ENCODE data around the gene SLX4IP.

Gene SLX4IP

GRCh38 chr20:10651227-10651990 lies 216.3 kb downstream of the SLX4IP start:
- no peak for DNase-seq (ENCODE audit: low read depth)

- DNase-seq (ENCODE audit: low read depth) = no peak
Observed at GRCh38 chr20:10652185-10652584, 217.1 kb downstream of the SLX4IP start.

GRCh38 chr20:10652660-10653261 lies 217.7 kb downstream of the SLX4IP start:
- DNase-seq (ENCODE audit: low read depth) = no peak

DNA sequence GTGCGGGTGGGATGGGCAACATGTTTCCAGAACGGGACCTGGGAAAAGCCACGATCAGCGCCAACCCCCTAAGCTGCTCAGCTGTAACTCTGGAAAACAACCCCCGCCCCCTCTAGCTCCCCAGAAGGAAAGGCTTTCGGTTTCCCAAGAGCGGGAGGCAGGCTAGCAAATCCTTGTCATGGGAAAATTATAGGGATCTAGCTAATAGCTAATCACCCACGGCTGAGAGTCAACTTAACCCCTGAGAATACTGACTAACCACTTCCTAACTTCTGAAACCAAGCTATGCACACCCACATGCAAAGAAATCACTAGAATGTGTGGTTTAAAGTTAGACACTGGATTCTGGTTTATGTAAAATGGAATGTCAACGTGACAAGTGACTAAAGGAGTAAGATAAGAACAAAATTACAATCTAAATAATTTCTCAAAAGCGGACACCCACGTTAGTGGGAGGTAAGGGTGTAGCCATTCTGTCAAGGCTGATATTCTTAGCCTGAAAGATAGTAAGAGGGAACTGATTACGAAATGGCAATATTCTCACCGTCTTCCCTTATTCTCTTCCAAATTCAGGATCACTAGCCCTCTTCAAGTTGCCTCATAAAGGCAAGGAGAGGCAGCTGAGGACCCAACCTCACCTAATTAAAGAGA lies 218.6 kb downstream of the SLX4IP start:
- no peak for DNase-seq (ENCODE audit: low read depth)

GRCh38 chr20:10654250-10654610 lies 219.1 kb downstream of the SLX4IP start:
- no peak for DNase-seq (ENCODE audit: low read depth)

DNA sequence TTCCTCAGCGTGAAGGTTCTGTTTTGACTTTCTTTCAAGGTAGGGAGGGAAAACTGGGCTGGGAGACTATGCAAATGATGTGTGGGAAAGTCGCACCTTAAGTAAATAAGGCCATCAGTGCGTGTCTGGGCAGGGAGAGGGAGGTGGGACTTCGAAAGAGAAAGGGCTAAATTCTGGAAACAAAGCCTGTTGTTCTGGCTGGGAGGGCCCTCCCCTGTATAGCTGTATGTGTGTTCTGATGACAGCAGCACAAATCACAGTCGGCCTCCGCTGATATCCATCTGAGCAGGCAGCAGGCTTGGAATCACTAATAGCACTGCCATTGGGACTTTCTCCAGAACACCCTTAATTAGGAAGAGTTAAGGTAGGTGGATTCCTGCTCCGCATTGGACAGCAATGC lies 219.5 kb downstream of the SLX4IP start:
- DNase-seq (ENCODE audit: low read depth) = no peak

DNA sequence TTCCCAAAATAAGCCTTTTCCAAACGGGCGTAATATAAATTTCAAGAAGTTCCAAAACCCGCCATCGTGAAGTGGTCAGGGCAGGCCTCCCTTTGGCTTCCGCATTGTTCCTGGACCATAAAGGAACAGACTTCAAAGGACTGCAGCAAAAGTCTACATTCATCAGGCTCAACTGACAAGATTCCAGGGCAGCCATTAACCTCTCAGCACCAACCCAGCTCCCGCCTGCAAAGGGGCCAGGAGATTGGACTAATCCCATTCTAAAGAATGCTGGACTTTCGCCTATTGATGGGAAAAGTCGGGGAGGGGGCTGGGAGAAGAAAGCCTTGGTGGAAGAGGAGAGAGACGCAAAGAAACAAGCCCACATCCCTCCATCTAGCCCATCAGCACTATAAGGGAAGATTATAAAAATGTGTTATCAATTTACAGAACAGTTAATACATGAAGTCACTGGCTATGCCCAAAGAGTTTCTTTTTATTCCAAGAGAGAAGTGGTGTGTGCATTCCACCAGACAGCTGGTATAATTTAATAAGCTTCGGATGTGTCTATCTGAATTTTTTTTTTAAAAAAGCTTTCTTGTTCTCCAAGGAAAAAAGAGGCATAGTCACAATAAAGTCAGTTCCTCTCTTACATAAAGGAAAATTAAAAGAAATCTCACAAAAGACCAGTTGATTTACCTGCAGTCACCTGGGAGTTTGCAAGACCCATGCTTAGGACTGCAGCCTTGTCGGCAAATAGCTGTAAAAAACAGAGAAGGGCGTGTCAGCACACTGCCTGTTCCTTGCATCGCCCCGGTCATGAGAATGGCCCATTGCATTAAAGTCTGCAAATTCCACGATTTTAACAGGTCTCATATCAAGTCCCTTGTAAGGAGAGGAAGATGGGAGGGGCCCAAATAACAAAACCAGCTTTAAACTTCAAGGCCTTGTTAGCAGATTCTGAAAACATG lies 220.9 kb downstream of the SLX4IP start:
- no peak for DNase-seq (ENCODE audit: low read depth)

DNA sequence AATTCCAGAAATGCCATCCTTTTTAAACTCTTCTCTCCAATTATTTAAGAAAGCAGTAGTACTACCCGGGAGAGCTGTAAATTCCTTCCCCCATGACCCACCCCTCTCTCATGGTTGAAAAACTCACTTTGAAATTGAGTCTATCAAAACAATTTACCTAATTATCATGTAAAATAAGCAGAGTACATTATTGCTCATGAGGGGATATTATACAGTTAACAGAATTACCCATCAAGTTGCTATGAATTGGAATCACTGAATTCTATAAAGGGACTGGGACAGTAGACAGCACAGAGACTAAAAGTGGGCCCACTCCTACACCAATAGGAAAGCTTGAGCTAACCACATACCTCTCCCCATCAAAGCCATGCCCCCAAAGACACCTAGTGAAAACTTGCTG lies 222.3 kb downstream of the SLX4IP start:
- DNase-seq (ENCODE audit: low read depth) = no peak

DNA sequence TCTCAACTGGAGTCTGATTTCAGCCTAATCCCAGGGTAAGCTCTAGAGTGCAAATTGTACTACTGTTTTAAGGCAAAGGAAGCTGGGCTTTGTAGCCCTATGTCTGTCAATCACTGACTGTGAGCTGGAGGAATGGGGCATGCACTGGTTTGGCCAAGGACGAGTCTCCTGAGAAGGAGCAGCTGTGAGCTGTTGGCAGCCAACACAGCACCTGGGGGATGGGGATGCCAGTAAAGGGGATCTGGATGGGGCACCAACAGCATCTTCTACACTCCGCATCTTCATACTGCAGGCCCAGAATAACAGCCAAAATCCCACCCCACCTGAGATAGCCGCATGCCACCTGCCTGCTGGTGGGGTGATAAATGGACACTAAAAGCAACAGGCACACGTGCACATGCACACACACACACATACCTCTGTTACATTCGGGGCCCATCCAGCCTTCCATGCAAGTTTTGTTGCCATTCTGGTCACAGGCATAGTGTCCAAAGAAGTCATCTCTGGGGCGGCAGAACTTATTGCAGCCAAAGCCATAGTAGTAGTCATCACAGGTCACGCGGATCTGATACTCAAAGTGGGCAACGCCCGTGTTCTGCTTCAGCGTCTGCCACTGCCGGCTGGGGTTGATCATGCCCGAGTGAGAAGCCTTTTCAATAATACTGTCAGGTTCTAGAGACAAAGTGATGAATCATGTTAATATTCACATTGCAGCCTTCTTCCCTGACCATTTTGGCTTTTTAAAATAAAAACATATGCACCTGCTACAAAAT lies 223.1 kb downstream of the SLX4IP start:
- DNase-seq (ENCODE audit: low read depth) = no peak

- DNase-seq (ENCODE audit: low read depth) = no peak
Observed at GRCh38 chr20:10658876-10659632, 223.9 kb downstream of the SLX4IP start.

DNA sequence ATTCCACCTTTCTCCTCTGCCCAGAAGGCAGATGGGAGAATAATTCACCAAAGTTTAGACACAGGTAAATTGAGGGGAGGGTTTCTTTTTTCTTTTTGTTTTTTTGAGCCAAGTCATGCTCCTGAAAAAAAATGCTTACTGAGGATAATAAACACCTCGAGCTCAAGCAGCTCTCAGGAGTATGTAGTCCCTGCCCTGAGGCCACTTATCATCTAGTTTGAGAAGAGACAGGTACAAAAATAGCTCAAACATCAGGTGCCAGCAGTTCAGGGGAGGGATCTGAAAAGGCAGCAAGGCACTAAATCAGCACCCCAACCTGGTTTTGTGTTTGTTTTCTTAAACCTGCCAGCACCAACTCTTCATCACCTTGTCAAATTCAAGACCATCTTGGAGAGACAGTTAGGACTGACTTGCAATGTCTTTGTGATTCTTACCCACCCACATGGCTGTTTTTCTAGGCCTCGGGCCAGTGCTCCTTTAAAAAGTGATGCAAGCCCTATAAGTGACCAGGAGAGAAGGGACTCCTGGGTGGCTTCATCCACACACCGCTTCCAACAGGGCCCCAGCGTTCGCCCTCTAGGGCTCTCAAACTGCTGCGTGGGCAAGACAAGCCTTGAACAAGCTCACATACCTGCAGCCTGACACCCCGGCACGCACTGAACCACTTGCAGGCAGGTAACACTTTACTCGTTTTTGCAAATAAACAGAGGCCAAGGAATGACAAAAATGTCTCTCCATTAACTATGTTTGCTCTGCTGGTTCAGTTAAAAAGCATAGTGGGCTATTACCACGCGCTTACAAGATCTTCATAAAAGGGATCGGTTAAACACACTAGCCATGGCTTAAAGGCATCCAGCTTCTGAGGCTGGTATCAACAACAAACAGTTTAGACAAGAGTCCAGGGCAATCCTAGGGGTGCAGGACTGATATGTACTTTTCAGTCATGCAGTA lies 224.8 kb downstream of the SLX4IP start:
- no peak for DNase-seq (ENCODE audit: low read depth)

GRCh38 chr20:10660661-10661060 lies 225.6 kb downstream of the SLX4IP start:
- DNase-seq (ENCODE audit: low read depth) = no peak

DNA sequence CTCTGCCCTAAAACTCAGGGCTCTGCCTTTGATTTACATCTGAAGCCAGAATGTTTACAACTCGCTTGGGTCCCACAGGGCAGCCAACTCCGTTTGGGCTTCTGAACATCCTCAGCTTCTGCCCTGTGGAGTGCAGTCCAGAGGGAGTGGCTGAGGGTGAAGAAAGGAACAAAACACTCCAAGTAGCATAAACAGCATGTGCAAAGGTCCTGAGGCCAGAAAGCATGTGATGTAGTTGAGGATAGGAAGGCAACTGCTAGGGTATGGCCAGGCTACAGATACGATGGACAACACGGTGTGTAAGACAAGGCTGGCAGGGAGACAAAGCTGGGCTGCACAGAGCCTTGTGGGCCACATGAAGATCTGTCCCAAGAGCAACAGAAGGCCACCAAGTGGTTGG lies 226.2 kb downstream of the SLX4IP start:
- DNase-seq (ENCODE audit: low read depth) = no peak

DNA sequence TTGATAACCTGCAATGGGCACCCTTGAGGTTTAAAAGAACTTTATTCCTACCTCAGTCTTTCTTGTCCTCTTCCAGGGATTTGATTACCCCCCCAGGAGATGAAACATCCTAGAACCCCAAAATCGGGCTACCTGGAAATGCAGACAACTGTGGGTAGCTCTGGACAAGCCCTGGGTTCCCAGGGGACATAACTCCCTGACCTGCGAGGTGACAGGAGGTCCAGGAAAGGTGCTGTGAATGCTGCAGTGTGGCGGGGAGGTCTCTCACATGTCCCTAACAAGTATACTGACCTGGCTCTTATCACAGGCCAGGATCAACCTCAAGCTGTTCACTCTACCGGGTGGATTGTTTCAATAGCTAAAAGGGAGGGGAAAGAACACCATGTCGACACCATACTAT lies 227.0 kb downstream of the SLX4IP start:
- DNase-seq (ENCODE audit: low read depth) = no peak

DNA sequence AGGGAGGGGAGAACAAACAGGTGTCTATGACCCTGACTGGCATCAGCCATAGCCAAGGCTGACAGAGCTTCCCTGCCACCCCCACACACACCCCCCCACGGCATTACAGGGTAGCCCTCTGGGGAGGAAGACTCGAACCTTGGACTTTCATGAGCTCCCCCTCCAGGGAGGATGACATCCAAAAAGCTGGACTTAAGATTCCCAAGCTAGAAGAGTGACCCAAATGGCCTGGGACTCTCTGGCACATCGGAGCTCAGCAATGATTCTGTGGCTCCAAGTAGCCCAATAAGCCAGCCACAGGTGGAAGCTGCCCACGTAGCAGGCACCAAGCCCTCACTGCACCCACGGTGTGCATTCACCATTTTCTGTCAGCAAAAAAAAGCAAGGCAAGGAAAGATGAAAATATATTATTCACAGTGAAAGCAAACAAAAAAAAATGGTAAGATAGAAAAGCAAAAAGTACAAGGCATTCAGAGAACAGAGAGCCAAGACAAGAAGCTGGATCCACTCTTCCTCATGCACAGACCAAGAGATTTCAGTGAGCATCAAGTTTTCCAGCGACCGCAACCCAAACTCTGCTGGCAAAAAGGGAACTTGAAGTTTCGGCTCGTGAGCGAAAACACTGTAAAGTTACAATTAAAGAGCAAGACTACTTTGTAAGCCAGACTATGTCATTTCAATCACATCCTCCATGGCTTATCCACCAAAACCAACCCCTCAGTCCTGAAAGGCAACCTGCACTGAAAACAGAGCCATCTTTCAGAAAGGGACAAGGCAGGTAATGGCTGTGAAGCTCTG lies 227.8 kb downstream of the SLX4IP start:
- DNase-seq (ENCODE audit: low read depth) = no peak

GRCh38 chr20:10663756-10664155 lies 228.7 kb downstream of the SLX4IP start:
- no peak for DNase-seq (ENCODE audit: low read depth)

GRCh38 chr20:10665027-10665561 lies 230.0 kb downstream of the SLX4IP start:
- no peak for DNase-seq (ENCODE audit: low read depth)

DNA sequence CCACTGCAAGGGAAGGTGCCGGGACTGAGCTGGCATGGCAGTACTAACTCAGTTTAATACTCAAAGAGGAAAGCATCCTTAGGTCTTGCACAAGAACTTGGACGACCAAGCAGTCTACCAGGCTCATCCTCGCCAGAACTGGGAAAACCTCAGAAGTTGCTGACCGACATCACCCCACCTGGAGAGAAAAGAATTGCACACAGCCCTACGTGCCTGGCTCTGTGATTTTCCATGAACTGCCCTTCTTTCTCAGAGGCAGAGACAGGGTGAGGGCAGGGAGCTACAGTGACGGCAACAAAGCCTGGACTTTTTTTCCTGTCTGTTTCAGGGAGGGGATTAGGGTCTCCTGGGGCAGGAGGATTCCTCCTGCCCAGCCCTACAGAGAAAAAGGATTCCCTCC lies 230.7 kb downstream of the SLX4IP start:
- DNase-seq (ENCODE audit: low read depth) = no peak

Measured in HS-5 (cell line).